Activated CD4-positive, alpha-beta T cell treated with anti-CD3 and anti-CD28 coated beads, Interleukin-2, amount 10 ng/mL, durations not matched to agents 7 days and 5 days (primary cell): ENCODE results near the gene ARHGAP10. TPM values are rescaled to one million over a fixed set of nuclear protein-coding genes. Genes with fewer than 3 reads are reported as not detected.
A peak's percentile ranks its signal among the peaks of the same experiment; 100 is the strongest.
"Not testable (repeated sequence)": the region's sequence is repeated elsewhere in the genome, so short reads cannot be mapped to it uniquely, and the experiment has no call there.

ENCODE experiments used
- CTCF ChIA-PET: fragments of 350-600 bp; sonication (Branson Sonifier 250); formaldehyde crosslinking; loops from one replicate; lab custom pipeline; 2021; ENCODE audit warnings: antibody characterized with exemption; lab: Charles Lee
- POLR2A ChIA-PET: fragments of 350-600 bp; sonication (Branson Sonifier 250); formaldehyde crosslinking; loops from one replicate; lab custom pipeline; 2021; ENCODE audit warnings: antibody characterized with exemption; lab: Charles Lee
- DNase-seq: peaks from one replicate; pipeline ENCODE4 v3.0.0-alpha.2; 2020
- H3K27ac Mint-ChIP-seq: one replicate; pipeline ENCODE4 v1.8.0; 2021; ENCODE audit warnings: mild to moderate bottlenecking, moderate library complexity, mixed read lengths
- H3K27me3 Mint-ChIP-seq: one replicate; pipeline ENCODE4 v1.8.0; 2021; ENCODE audit warnings: mixed read lengths
- H3K36me3 Mint-ChIP-seq: one replicate; pipeline ENCODE4 v1.8.0; 2021; ENCODE audit warnings: low read depth, mixed read lengths
- H3K4me1 Mint-ChIP-seq: one replicate; pipeline ENCODE4 v1.8.0; 2021; ENCODE audit warnings: mixed read lengths
- H3K4me3 Mint-ChIP-seq: one replicate; pipeline ENCODE4 v1.8.0; 2021; ENCODE audit warnings: mild to moderate bottlenecking, moderate library complexity, mixed read lengths
- H3K9me3 Mint-ChIP-seq: one replicate; pipeline ENCODE4 v1.8.0; 2021; ENCODE audit warnings: mixed read lengths
- total RNA-seq, 2 experiments: library from RNA; stranded (reverse); gene quantifications; one replicate each; pipeline ENCODE4 v1.2.3, GENCODE V29; 2021

Gene ARHGAP10
- total RNA-seq, 2 experiments from 2014 or later = 9.4 to 10.7 TPM

GRCh38 chr4:147879676-147880075 lies 147.8 kb downstream of the ARHGAP10 start:
- Mint-ChIP-seq H3K36me3 (peaks cover 8% of the 10 kb centered on the region), H3K4me1 (no peaks in the 10 kb centered on the region), H3K9me3 (peaks cover under 1% of the 10 kb centered on the region), H3K27me3 (no peaks in the 10 kb centered on the region), H3K4me3 (no peak overlapping the region), H3K27ac (no peak overlapping the region)
- no peak for DNase-seq
- CTCF ChIA-PET = interaction anchor here (2.4 kb wide), 1 partner anchor 13 kb away, joined by 9 read pairs; no protein-coding TSS in a partner anchor
- POLR2A ChIA-PET = no interaction called here

GRCh38 chr4:147880511-147880910 lies 148.6 kb downstream of the ARHGAP10 start:
- DNase-seq = no peak
- H3K27me3 Mint-ChIP-seq = no peaks in the 10 kb centered on the region
- H3K4me1 Mint-ChIP-seq = no peaks in the 10 kb centered on the region
- ChIA-PET CTCF (interaction anchor here (3.1 kb wide), 1 partner anchor 14 kb away, joined by 13 read pairs; no protein-coding TSS in a partner anchor), POLR2A (no interaction called here)
- H3K4me3 Mint-ChIP-seq = no peak overlapping the region
- peaks cover 8% of the 10 kb centered on the region for H3K9me3 Mint-ChIP-seq
- peaks cover 9% of the 10 kb centered on the region for H3K36me3 Mint-ChIP-seq
- no peak overlapping the region for H3K27ac Mint-ChIP-seq

GRCh38 chr4:147884536-147884935 lies 152.6 kb downstream of the ARHGAP10 start:
- Mint-ChIP-seq H3K36me3 (peaks cover 16% of the 10 kb centered on the region), H3K9me3 (peaks cover 10% of the 10 kb centered on the region), H3K27ac (no peak overlapping the region), H3K27me3 (no peaks in the 10 kb centered on the region), H3K4me1 (no peaks in the 10 kb centered on the region), H3K4me3 (no peak overlapping the region)
- ChIA-PET POLR2A (no interaction called here), CTCF (interaction anchor here (0.7 to 1.3 kb wide), 2 partner anchors 16 to 18 kb away, joined by 3 to 5 read pairs; no protein-coding TSS in a partner anchor)
- no peak for DNase-seq

- H3K27me3 Mint-ChIP-seq, DNase-seq, H3K4me1 Mint-ChIP-seq, H3K4me3 Mint-ChIP-seq, POLR2A ChIA-PET: not testable (repeated sequence)
- CTCF ChIA-PET = interaction anchor here (0.7 to 0.8 kb wide), 2 partner anchors 16 to 18 kb away, joined by 3 to 4 read pairs; no protein-coding TSS in a partner anchor
- Mint-ChIP-seq H3K9me3 (peaks cover 10% of the 10 kb centered on the region), H3K36me3 (peaks cover 16% of the 10 kb centered on the region), H3K27ac (peak overlapping the region; percentile 7)
Measured at GRCh38 chr4:147885216-147885615, 153.3 kb downstream of the ARHGAP10 start.

GRCh38 chr4:147891476-147892115 lies 159.7 kb downstream of the ARHGAP10 start:
- no peak for DNase-seq
- CTCF ChIA-PET = no interaction called here
- POLR2A ChIA-PET = no interaction called here
- peaks cover 5% of the 10 kb centered on the region for H3K9me3 Mint-ChIP-seq
- no peak overlapping the region for H3K27ac Mint-ChIP-seq
- H3K4me3 Mint-ChIP-seq = no peak overlapping the region
- peaks cover 6% of the 10 kb centered on the region for H3K36me3 Mint-ChIP-seq
- no peaks in the 10 kb centered on the region for H3K4me1 Mint-ChIP-seq
- no peaks in the 10 kb centered on the region for H3K27me3 Mint-ChIP-seq

GRCh38 chr4:147899512-147899911 lies 167.6 kb downstream of the ARHGAP10 start:
- POLR2A ChIA-PET = no interaction called here

GRCh38 chr4:147901388-147901787 lies 169.5 kb downstream of the ARHGAP10 start:
- H3K36me3 Mint-ChIP-seq = peaks cover 1% of the 10 kb centered on the region
- ChIA-PET POLR2A (no interaction called here), CTCF (no interaction called here)
- H3K27ac Mint-ChIP-seq = no peak overlapping the region
- no peak for DNase-seq
- H3K9me3 Mint-ChIP-seq = peaks cover 12% of the 10 kb centered on the region
- no peaks in the 10 kb centered on the region for H3K4me1 Mint-ChIP-seq
- H3K27me3 Mint-ChIP-seq = no peaks in the 10 kb centered on the region
- no peak overlapping the region for H3K4me3 Mint-ChIP-seq

More at GRCh38 chr4:147899512-147899911, 167.6 kb downstream of the ARHGAP10 start:
- no peaks in the 10 kb centered on the region for H3K27me3 Mint-ChIP-seq
- H3K36me3 Mint-ChIP-seq = no peaks in the 10 kb centered on the region
- peaks cover 7% of the 10 kb centered on the region for H3K9me3 Mint-ChIP-seq
- no peaks in the 10 kb centered on the region for H3K4me1 Mint-ChIP-seq
- CTCF ChIA-PET = no interaction called here
- no peak overlapping the region for H3K4me3 Mint-ChIP-seq
- H3K27ac Mint-ChIP-seq = no peak overlapping the region
- no peak for DNase-seq

- Mint-ChIP-seq H3K4me3 (no peak overlapping the region), H3K27me3 (no peaks in the 10 kb centered on the region), H3K36me3 (peaks cover 1% of the 10 kb centered on the region), H3K27ac (no peak overlapping the region), H3K9me3 (peaks cover 12% of the 10 kb centered on the region), H3K4me1 (no peaks in the 10 kb centered on the region)
- POLR2A ChIA-PET = no interaction called here
- no peak for DNase-seq
- CTCF ChIA-PET = no interaction called here
Measured at GRCh38 chr4:147901916-147902315, 170.0 kb downstream of the ARHGAP10 start.

GRCh38 chr4:147909225-147909624 lies 177.3 kb downstream of the ARHGAP10 start:
- H3K9me3 Mint-ChIP-seq = peaks cover 6% of the 10 kb centered on the region
- no peak for DNase-seq
- ChIA-PET CTCF (interaction anchor here (0.7 to 1.3 kb wide), 5 partner anchors 16 to 248 kb away, joined by 3 read pairs; no protein-coding TSS in a partner anchor), POLR2A (no interaction called here)
- no peaks in the 10 kb centered on the region for H3K4me1 Mint-ChIP-seq
- H3K4me3 Mint-ChIP-seq = no peak overlapping the region
- H3K27ac Mint-ChIP-seq = no peak overlapping the region
- H3K36me3 Mint-ChIP-seq = peaks cover 1% of the 10 kb centered on the region
- H3K27me3 Mint-ChIP-seq = no peaks in the 10 kb centered on the region

- POLR2A ChIA-PET = no interaction called here
- Mint-ChIP-seq H3K4me1 (no peaks in the 10 kb centered on the region), H3K27ac (no peak overlapping the region), H3K4me3 (no peak overlapping the region), H3K27me3 (no peaks in the 10 kb centered on the region), H3K9me3 (peaks cover 5% of the 10 kb centered on the region), H3K36me3 (peaks cover 1% of the 10 kb centered on the region)
- CTCF ChIA-PET = interaction anchor here (0.5 to 1.3 kb wide), 4 partner anchors 27 to 198 kb away, joined by 3 to 4 read pairs (median 3); no protein-coding TSS in a partner anchor
- no peak for DNase-seq
Measured at GRCh38 chr4:147910315-147910714, 178.4 kb downstream of the ARHGAP10 start.

GRCh38 chr4:147912106-147912505 lies 180.2 kb downstream of the ARHGAP10 start:
- H3K27ac Mint-ChIP-seq, H3K36me3 Mint-ChIP-seq, H3K4me1 Mint-ChIP-seq, POLR2A ChIA-PET, H3K4me3 Mint-ChIP-seq, H3K27me3 Mint-ChIP-seq, H3K9me3 Mint-ChIP-seq, DNase-seq, CTCF ChIA-PET: not testable (repeated sequence)

GRCh38 chr4:147913137-147913536 lies 181.2 kb downstream of the ARHGAP10 start:
- H3K4me3 Mint-ChIP-seq = no peak overlapping the region
- CTCF ChIA-PET = no interaction called here
- POLR2A ChIA-PET = no interaction called here

GRCh38 chr4:147916351-147916750 lies 184.5 kb downstream of the ARHGAP10 start:
- no peaks in the 10 kb centered on the region for H3K9me3 Mint-ChIP-seq
- POLR2A ChIA-PET = no interaction called here
- H3K36me3 Mint-ChIP-seq = no peaks in the 10 kb centered on the region
- no peaks in the 10 kb centered on the region for H3K4me1 Mint-ChIP-seq
- no peak overlapping the region for H3K27ac Mint-ChIP-seq
- CTCF ChIA-PET = interaction anchor here (1.8 kb wide), 1 partner anchor 13 kb away, joined by 4 read pairs; no protein-coding TSS in a partner anchor
- no peak overlapping the region for H3K4me3 Mint-ChIP-seq
- no peak for DNase-seq
- no peaks in the 10 kb centered on the region for H3K27me3 Mint-ChIP-seq

More at GRCh38 chr4:147913137-147913536, 181.2 kb downstream of the ARHGAP10 start:
- H3K4me1 Mint-ChIP-seq = no peaks in the 10 kb centered on the region
- no peaks in the 10 kb centered on the region for H3K27me3 Mint-ChIP-seq
- no peak overlapping the region for H3K27ac Mint-ChIP-seq
- H3K36me3 Mint-ChIP-seq = no peaks in the 10 kb centered on the region
- DNase-seq = no peak
- H3K9me3 Mint-ChIP-seq = no peaks in the 10 kb centered on the region
